Measurements from ENCODE around the gene NECAB3. TPM values are rescaled to one million over a fixed set of nuclear protein-coding genes. Genes with fewer than 3 reads are reported as not detected.

NECAB3 gene
- total RNA-seq, 1 donor from 2014 or later: 26.9 TPM

DNA sequence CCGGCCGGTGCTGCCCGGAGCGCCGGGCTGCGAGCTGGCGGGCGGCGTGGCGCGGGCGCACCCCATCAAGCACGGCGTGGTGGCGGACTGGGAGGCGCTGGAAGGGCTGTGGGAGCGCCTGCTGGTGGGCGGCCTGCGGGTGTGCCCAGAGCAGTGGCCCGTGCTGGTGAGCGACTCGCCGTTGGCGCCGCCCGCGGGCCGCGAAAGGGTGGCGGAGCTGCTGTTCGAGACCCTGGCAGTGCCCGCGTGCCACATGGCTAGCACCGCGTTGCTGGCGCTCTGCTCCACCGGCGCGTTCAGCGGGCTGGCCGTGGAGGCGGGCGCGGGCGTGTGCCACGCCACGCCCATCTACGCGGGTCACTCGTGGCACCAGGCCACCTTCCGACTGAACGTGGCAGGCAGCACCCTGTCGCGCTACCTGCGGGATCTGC, 7.0 kb downstream of the NECAB3 start:
- TF ChIP-seq, protein P1, sequence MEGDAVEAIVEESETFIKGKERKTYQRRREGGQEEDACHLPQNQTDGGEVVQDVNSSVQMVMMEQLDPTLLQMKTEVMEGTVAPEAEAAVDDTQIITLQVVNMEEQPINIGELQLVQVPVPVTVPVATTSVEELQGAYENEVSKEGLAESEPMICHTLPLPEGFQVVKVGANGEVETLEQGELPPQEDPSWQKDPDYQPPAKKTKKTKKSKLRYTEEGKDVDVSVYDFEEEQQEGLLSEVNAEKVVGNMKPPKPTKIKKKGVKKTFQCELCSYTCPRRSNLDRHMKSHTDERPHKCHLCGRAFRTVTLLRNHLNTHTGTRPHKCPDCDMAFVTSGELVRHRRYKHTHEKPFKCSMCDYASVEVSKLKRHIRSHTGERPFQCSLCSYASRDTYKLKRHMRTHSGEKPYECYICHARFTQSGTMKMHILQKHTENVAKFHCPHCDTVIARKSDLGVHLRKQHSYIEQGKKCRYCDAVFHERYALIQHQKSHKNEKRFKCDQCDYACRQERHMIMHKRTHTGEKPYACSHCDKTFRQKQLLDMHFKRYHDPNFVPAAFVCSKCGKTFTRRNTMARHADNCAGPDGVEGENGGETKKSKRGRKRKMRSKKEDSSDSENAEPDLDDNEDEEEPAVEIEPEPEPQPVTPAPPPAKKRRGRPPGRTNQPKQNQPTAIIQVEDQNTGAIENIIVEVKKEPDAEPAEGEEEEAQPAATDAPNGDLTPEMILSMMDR (conservative IDR thresholded peaks at IDR 0.05; ENCODE audit: low read depth, low read length): no peak
- H3K4me3 ChIP-seq (ENCODE audit: low read depth, low read length): peak overlapping the region; percentile 59
- DNase-seq (ENCODE audit: low read depth): no peak

DNA sequence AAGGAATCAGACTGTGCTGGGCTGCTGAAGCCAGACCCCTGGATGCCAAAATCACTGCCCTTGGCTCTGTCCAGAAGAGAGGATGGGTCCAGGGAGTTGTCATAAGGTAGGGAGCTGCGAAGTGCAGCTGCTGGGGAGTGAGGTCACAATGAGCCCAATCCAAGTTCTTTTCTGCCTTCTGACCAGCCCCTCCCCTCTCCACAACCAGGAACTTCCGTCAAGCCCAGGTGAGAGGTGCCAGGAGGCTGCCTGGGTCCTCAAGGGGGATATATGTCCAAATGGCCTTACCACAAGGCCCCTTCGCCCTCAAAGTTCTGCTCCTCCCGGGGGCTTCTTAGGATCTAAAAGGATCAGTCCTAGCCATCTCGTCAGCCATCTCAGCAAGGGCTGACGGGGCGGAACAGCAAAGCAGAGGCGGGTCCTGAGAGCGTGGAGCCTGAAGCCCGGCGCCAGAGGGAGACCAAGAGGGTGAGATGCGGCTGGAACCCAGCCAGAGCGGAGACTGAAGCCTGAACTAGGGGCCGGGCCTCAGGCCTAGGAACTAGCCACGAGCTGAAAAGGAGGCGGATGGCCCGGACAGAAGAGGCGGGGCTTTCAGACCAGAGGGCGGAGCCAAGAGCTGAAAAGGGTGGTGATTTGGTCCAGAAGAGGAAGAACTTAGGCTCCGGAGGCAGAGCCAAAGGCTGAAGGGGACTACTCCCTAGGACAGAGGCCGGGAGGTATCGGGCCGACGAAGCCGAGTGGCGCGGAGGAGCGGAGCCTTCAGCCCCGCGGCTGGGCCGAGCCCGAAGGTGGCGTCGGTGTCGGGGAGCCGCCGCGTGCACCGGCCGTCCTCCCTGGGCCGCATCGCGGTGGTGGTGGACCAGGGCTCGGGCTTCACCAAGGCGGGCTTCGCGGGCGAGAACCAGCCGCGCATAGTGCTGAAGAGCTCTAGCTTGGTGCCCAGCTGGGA, 7.7 kb downstream of the NECAB3 start, which contains the start of gene ACTL10:
Gene ACTL10, plus strand, starts transcription at position 651 of the 952 bp plus-strand sequence. CDS start 555 bp downstream, outside the sequence.
- peak; percentile 85 for DNase-seq (ENCODE audit: low read depth)
- peak within 1 kb of the TSS; percentile 59 for H3K4me3 ChIP-seq (ENCODE audit: low read depth, low read length)
- TF ChIP-seq, protein P1 (conservative IDR thresholded peaks at IDR 0.05; ENCODE audit: low read depth, low read length): peak; percentile 32

DNA sequence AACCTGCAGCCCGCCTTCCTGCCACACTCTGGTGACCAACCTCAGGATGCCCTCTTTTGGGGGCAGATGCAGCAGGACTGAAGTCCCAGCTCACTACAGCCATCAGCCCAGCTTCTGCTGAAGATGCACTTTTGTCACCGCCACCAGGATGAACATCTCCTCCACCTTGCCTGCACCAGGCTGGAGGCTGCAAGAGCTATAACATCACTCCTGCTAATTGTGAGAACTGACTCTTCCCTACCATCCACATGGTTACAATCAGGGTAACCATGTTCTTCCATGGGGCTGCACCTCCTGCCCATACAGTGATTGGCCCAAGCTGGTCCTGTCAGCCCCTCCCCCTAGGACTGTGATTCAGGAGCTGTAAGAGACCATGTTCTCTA, 9.5 kb downstream of the NECAB3 start:
- DNase-seq (ENCODE audit: low read depth): no peak
- H3K4me3 ChIP-seq (ENCODE audit: low read depth, low read length): no peak overlapping the region
- TF ChIP-seq, protein P1 (conservative IDR thresholded peaks at IDR 0.05; ENCODE audit: low read depth, low read length): no peak

DNA sequence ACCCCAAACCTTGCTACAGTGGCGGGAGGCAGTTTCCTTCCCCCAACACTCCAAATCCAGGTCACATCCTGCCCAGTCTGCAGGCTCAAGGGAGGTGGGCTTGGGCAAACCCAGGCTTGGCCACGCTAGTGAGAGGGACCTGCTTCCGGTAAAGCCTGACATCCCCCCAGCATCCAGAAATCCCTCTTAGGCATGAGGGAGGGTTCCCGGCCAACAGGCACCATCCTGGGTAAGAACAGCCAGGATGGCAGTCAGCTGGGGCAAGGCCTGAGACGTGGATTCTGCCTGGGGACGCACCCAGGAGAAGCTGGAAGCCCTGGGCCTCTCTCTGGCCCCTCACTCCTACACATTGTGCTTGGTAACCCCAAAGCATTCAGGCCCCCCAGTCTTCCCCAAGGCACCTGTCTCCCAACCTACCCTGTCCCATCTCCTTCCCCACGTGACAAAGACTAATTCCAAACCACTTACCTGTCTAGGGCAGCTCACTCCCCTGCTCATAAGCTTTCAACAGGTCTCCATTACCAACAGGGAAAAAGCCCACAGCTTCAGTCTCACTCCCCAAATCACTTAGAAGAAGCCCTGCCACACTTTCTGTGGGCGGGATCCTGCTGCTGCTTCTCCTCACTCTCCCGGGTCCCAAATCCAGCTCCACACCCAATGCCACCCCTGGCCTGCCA, 10.0 kb downstream of the NECAB3 start:
- TF ChIP-seq, protein P1 (conservative IDR thresholded peaks at IDR 0.05; ENCODE audit: low read depth, low read length): no peak

DNA sequence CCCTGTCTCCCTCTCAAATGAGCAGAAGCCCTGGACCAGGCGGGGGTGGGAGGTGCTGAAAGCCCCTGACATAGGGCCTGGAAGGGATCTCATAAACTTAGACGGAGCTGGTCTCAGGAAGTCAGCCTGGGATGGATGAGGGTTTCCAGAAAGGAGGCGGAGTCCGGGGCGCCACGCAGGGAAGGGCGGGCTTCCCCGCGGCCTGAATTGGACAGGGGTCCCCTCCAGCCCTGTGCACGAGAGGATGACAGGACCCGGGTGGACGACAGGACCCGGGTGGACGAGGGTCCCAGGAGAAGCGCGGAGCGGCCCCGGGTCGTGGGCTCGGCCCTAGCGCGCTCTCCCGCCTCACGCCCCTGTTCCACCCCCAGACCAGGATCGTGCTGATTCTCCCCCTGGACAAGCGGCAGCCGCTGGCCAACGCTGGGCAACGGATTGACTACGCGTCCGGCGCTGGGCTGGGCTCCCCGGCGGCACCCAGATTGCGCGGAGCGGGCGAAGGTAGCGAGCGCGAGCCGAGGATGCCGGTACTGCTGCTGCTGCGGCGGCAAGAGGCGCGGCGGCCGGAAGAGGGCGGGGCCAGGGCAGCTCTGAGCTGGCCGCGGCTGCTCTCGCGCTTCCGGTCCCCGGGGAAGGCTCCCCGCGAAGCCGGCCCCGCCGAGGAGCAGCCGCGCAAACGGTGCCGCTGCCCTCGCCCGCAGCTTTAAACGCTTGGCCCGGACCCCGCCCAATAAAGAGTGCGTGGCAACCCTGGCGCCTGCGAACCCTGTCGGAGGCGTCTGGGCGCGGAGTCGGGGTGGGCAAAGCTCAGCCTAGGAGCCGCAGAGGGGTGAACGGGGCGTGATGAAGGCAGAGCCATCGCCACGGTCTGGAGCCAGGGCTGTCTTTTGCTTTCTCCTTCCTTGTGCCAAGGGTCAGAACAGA, 10.8 kb downstream of the NECAB3 start:
- TF ChIP-seq, protein P1 (conservative IDR thresholded peaks at IDR 0.05; ENCODE audit: low read depth, low read length): no peak
- DNase-seq (ENCODE audit: low read depth): no peak

More for the DNA sequence above, 10.0 kb downstream of the NECAB3 start:
- H3K4me3 ChIP-seq (ENCODE audit: low read depth, low read length): peak overlapping the region; percentile 72
- no peak for DNase-seq (ENCODE audit: low read depth)

DNA sequence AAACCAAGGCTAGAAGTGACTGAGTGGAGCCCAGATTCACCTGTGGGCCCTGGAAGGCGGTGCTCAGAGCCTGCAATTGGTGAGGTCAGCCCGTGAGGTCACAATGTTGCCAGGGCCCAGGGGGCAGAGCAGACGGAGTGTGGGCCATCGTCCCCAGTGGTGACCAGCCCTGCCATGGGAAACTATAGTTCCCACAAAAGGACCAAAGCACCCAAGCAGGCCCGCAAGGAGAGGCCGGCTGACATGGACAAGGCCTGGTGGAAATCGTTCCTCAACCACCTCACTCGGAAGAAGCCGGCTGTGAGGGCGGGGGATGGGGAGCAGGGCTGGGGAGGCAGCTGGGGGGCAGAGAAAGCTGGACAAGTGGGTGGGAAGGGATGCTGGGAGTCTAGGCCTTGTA, 12.1 kb downstream of the NECAB3 start, which contains the start of gene C20orf144:
Gene C20orf144, plus strand, starts transcription at position 156 of the 400 bp plus-strand sequence. Its CDS starts 19 bp downstream, at position 175.
- TF ChIP-seq, protein P1 (conservative IDR thresholded peaks at IDR 0.05; ENCODE audit: low read depth, low read length): no peak
- no peak for DNase-seq (ENCODE audit: low read depth)
- H3K4me3 ChIP-seq (ENCODE audit: low read depth, low read length): peak within 1 kb of the TSS; percentile 72

More for the DNA sequence above, 10.8 kb downstream of the NECAB3 start:
- peak overlapping the region; percentile 72 for H3K4me3 ChIP-seq (ENCODE audit: low read depth, low read length)

Measured in epithelial cell of proximal tubule (primary cell).